Amniotic epithelial cell (primary cell): ENCODE results near the gene GAB1.
A peak's percentile ranks its signal among the peaks of the same experiment; 100 is the strongest.

Source experiments
- DNase-seq: peaks from one replicate; pipeline ENCODE4 v3.0.0-alpha.2; 2010; ENCODE audit warnings: low read depth

The GAB1 gene

GRCh38 chr4:143389579-143390195, 53.0 kb downstream of the GAB1 start:
- peak; percentile 79 for DNase-seq

DNA sequence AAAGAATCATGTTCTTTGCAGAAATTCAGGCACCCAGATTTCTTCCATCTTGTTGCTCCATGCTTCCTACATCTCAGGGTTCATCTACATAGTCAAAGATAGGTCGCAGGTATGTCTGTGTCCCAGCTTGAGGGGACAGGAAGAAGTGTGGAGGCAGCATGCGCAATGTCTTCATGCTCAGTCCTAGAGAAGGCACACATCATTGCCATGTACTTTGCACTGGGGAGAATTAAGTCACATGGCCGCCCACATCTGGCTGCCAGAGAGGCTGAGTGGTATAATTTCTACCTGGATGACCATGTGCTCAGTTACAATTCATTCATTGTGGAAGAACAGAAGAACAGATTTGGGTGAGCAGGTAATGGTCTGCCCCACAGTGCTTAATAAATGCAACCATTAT, 54.1 kb downstream of the GAB1 start:
- DNase-seq, result no peak

DNA sequence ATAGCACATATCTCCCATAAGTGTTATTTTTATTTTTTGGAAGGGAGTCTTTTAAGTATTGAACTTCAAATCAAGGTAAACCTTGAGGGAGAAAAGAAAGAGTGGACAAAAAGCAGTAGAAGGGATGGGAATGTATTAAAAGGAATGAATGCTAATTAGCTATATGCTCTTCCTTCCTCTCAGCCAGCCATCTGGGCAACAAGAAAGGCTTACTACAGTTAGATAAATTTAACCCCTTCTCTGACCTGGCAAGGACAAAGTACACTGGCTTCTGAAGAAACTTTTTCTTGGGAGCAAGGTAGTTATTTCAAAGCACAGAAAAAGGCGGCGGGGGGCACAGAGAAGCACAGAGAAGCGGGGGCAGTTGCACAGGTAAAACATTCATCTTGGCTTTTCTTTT, 54.6 kb downstream of the GAB1 start:
- no peak for DNase-seq

DNA sequence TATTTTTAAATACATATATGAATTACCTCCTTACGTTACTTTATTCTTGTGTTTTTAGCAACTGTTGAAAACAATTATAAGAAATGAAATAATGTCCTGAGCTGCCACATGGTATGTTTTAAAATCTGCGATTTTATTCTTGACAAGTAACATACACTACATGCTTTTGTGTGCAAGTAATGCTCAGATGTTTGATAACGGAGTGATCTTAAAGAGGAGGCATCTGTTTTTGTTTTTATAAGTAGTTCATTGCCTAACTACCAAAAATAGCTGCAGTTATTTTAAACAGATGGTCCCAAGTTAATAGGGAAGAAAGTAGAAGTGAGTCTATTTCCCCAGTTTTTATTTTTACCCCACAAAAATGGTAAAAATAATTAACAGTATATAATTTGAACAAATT, 55.2 kb downstream of the GAB1 start:
- peak; percentile 64 for DNase-seq

DNA sequence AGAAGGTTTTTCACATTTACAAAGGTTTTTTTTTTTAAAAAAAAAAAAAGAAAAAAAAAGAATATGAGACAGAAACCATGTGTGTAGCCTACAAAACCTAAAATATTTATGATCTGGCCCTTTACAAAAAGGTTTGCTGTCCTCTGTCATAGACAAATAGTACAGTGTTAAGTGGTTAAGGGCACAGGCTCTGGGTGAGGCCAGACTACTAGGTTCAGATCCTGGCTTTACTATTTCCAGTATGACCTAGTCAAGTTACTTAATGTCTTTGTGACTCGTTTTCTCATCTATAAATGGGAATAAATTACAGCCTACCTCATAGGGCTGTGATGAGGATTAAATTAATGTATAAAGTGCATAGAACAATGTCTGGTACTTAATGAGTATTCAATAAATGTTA, 56.5 kb downstream of the GAB1 start:
- no peak for DNase-seq

DNA sequence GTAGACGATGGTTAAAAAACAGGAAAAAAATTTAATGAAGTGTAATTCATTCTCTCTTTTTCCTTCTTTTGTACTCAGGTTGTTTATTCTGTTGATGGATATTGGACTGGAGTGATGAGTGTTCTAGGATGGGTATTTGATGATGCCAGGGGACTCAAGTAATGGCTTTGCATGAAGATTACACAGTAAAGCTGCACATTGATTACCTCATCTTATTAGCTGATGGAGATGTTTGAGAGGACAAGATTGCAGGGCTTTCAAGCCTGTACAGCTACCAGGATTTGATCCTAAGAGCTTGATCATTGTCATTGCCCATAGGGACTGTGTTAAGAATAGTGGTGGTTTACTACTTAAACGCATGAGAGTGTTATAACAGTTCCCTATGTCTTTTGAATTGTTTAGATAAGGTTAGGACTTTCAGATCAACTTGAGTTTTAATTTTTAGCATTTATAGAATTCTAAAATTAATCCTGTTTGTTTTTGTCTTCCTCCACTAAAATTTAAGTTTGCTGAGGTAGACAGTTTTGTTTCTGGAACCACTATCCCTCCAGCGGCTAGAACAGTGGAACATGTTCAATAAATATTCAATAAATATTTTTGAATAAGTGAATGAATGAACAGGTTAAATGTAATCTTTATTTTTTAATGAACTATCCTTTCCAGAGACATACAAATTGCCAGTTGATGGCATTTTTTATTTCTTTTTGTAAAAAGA, 58.2 kb downstream of the GAB1 start:
- DNase-seq, result no peak

DNA sequence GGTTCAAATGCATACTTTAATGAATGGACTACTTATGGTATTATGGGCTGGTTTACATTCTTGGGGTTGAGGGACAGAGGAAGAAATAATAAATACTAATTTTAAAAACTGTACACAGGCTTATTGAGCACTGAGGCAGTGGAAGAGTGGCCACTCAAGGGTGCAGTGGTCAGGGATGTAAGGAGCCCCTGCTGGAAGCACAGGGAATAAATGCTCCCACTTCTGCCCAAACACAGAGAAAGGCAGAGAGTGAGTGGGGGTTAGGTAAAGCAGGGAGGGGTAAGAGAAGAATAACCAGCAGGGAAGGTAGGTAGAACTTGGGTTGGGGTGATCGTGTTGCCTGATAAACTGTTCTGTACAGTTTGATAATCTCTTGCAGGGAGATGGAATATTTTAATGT, 60.0 kb downstream of the GAB1 start:
- DNase-seq, result no peak

GRCh38 chr4:143397335-143397734, 60.7 kb downstream of the GAB1 start:
- no peak for DNase-seq

DNA sequence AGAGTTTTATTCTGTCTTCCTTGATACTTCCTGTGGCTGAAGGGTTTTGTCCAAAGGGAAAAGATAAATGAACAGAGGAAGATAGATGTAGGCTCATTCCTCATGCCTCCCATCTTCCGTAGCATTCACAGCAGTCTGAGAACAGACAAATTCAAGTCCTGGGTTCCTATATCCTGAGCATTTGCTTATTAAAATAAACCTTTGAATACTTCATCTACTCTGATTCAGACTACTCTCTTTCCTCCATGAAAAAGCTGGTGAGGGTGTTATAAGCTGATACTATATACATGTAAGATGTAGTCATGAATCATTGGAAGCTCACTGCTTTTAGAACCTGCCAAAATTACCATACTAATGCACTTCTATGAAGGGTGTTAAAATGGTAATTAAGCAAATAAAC, 61.2 kb downstream of the GAB1 start:
- DNase-seq, result no peak

DNA sequence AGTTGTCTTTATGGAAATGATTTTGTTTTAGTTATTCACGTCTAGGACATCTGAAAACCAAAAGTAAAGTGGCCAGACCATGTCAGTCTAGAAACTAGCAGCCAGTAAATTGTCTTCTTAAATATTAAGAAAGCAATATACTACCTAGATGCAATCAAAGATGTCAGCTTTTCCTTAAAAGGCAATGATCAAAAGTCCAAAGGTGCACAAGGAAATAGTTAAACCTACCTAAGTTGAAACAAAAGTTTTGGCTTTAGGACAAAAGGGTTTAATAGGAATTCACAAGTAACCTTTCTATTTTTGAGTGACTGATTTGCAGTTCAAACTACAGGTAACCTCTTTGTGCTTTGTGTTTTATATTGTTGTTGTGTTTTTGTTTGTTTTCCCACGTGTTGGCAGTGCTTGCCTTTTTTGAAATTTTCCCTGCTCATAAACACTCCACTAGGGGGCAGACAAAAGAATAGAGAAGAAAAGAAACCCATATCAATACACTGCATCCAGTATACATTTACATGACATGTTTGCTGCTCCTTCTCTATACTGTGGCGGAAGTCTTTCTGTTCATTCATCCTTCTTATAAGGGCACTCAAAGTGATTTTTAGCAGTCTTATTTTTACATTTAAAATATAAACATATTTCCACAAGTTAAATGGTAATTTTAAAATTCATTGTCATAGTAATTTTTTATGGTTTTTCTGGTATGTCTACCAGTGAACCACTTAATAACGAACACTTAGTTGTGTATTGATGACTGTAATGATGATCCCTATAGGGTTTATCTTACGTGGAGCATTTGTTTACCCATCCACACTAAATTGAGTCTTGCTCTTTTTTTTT, 62.7 kb downstream of the GAB1 start:
- DNase-seq, result peak; percentile 30

DNA sequence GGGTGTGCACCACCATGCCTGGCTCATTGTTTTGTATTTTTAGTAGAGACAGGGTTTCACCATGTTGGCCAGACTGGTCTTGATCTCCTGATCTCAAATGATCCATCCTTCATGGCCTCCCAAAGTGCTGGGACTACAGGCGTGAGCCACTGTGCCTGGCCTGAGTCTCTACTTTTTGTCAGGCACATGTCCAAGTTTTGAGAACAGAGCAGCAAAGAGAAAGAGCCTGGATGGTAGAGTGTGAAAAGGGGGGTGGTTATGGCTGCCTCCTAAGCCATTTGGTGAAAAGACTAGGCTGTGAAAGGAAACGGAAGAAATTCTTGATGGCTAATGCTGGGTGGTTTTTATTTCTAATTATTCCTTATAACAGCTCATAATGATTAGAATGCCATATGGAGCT, 63.4 kb downstream of the GAB1 start:
- DNase-seq, result no peak

GRCh38 chr4:143402776-143403552, 66.3 kb downstream of the GAB1 start:
- no peak for DNase-seq

DNA sequence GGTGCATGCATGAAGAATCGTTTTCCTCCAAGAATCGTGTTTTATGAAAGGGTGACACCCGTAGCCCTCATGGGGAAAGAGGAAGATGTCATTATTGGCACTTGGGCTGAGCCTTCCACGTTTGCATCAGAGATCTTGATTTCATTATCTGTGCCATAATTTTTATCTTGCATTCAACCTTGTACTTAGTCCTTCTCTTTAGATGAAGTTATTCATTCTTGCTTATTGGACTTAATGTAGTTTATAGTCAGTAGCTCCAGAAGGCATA, 66.8 kb downstream of the GAB1 start:
- DNase-seq, result no peak

- DNase-seq, result no peak
These were observed 67.9 kb downstream of the GAB1 start for GRCh38 chr4:143404555-143404954.

GRCh38 chr4:143405075-143405730, 68.5 kb downstream of the GAB1 start:
- no peak for DNase-seq

DNA sequence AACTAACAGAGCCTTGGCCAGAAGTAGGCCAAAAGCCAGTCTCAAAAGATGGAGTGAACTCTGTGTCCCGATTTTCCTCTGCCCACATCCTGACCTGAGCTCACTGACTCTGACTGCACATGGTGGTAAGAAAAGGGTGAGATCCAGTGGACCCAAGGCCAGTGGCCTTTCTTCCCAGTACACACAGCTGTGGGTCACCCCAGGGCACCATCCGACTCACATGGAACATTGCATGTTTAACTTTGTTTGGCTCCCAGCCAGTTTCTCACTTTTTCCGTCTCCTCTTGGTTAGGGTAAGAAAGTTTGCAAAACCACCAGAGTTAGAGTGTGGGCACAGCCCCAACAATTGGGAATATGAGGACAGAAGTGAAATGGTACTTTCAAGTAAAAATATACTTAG, 69.8 kb downstream of the GAB1 start:
- no peak for DNase-seq

DNA sequence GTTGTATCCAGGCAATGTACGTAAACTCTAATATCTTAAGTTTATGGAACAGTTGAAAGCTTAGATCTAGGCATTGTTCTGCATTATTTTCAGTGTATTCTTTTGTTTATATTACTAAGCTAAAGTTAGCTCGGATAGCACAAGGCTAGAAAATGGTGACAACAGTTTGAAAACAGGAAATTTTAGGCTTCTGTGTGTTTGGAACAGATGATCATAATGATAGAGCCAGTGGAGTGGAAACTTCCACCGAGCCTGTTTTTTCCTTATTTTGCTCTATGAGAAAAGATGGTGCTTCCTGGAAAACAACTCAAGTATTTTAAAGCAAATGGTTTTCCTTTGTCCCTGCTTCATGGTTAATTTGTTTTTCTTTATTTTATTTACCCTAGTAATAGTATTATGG, 70.8 kb downstream of the GAB1 start:
- no peak for DNase-seq

DNA sequence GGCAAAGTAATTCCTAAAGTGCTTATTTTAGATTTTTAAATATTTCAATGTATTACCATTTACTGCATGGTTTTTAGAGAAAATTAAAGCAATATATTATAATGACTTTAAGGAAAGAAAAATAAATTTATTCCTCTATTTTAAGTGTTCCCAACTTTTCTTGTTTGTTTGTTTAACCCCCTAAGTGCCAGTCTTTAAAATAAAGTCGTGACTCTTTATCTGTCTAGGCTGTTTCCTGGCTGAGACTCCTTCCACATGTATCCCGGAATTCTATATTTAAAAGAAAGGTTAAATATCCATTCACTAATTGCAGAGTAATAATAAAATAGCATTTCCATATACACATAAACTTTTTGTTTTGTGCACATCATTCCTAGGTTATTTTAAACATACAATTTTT, 71.2 kb downstream of the GAB1 start:
- no peak for DNase-seq

GRCh38 chr4:143410015-143410414, 73.3 kb downstream of the GAB1 start:
- no peak for DNase-seq

- no peak for DNase-seq
These were observed 75.1 kb downstream of the GAB1 start for GRCh38 chr4:143411527-143412419.

GRCh38 chr4:143412420-143412758, 75.7 kb downstream of the GAB1 start:
- DNase-seq, result no peak
